Mesothelial cell of epicardium (in vitro differentiated cells): ENCODE data around the gene TAF1A. TPM values are rescaled to one million over a fixed set of nuclear protein-coding genes. Genes with fewer than 3 reads are reported as not detected.

ENCODE experiments used
- DNase-seq, 2 experiments: peaks; one replicate each; pipeline ENCODE4 v3.0.0; 2021; ENCODE audit warnings: low spot score in 2 of 2; ENCODE audit not compliant: unreplicated experiment in 2 of 2
- H3K27ac Mint-ChIP-seq: 2 replicates; pipeline ENCODE4 v1.8.0; 2021; ENCODE audit warnings: mixed read lengths
- H3K27me3 Mint-ChIP-seq: 2 replicates; pipeline ENCODE4 v1.8.0; 2021; ENCODE audit warnings: low read depth, mixed read lengths
- H3K36me3 Mint-ChIP-seq: 2 replicates; pipeline ENCODE4 v1.8.0; 2021; ENCODE audit warnings: mixed read lengths
- H3K4me1 Mint-ChIP-seq: 2 replicates; pipeline ENCODE4 v1.8.0; 2021; ENCODE audit warnings: mixed read lengths
- H3K4me3 Mint-ChIP-seq: 2 replicates; pipeline ENCODE4 v1.8.0; 2021; ENCODE audit warnings: mild to moderate bottlenecking, moderate library complexity, mixed read lengths
- H3K9me3 Mint-ChIP-seq: 2 replicates; pipeline ENCODE4 v1.8.0; 2021; ENCODE audit warnings: mixed read lengths
- total RNA-seq: library from RNA; stranded (reverse); gene quantifications from 3 replicates; pipeline ENCODE4 v1.2.1, GENCODE V29; 2021
- TF ChIP-seq, protein P1 (sequence below): fragments of 200-600 bp; sonication (generic); IDR thresholded peaks from one replicate; pipeline ENCODE4 v1.5.0; 2021; ENCODE audit warnings: antibody characterized with exemption; ENCODE audit not compliant: unreplicated experiment

Gene TAF1A
- total RNA-seq, 1 donor from 2014 or later: 15.6 TPM

DNA sequence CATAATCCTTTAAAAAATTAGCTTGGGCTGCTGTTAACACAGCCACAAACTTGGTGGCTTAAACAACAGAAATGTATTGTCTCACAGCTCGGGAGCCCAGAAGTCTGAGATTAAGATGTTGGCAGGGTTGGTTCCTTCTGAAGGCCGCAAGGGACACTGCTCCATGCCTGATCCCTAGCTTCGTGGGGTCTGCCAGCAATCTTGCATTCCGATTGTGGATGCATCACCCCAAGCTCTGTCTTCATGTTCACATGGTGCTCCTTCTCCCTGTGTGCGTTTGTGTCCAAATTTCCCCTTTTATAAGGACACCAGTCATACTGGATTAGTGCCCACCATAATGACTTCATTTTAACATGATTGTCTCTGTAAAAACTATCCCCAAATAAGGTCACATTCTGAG, 36.9 kb downstream of the TAF1A start:
- H3K27me3 Mint-ChIP-seq: peaks cover 6% of the 10 kb centered on the region
- peaks cover 3% of the 10 kb centered on the region for H3K9me3 Mint-ChIP-seq
- TF ChIP-seq, protein P1, sequence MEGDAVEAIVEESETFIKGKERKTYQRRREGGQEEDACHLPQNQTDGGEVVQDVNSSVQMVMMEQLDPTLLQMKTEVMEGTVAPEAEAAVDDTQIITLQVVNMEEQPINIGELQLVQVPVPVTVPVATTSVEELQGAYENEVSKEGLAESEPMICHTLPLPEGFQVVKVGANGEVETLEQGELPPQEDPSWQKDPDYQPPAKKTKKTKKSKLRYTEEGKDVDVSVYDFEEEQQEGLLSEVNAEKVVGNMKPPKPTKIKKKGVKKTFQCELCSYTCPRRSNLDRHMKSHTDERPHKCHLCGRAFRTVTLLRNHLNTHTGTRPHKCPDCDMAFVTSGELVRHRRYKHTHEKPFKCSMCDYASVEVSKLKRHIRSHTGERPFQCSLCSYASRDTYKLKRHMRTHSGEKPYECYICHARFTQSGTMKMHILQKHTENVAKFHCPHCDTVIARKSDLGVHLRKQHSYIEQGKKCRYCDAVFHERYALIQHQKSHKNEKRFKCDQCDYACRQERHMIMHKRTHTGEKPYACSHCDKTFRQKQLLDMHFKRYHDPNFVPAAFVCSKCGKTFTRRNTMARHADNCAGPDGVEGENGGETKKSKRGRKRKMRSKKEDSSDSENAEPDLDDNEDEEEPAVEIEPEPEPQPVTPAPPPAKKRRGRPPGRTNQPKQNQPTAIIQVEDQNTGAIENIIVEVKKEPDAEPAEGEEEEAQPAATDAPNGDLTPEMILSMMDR: no peak
- peaks cover 10% of the 10 kb centered on the region for H3K36me3 Mint-ChIP-seq
- H3K27ac Mint-ChIP-seq: no peak overlapping the region
- H3K4me1 Mint-ChIP-seq: peaks cover 6% of the 10 kb centered on the region
- H3K4me3 Mint-ChIP-seq: no peak overlapping the region
- DNase-seq: no peak

DNA sequence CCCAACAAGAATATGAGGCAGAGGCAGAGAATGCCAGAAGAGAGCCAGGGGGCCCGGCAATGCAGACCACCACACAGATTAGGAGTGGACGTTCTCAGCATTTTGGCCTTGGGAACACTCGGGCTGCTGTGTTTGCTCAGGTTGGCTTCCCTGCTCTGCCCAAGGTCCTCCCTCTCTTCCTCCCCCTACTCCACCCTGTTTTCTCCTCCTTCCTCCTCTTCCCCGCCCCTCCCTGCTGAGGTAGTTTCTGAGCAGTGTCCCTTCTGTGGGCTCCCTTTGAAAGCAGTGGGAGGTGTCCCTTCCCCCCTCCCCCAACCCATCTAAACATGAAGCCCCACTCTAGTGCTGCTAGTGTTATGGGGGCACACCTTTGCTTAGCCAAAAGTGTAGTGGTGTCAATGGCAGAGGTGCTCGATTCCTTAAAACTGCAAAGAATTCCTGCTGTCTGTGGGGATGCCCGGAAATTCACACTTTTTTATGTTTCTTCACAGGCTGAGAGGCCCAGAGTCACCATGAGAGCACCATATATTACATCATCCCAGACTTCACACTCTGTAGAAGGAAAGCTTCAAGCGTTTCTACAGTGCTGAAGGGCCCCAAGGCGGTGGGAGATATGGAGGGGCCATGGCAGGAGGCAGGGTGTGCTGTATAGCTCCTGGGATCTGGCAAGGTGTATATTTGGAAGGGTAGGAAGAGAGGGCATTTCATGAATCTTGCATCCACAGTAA, 41.6 kb downstream of the TAF1A start, which contains the start of gene HHIPL2:
HHIPL2 (minus strand) TSS at position 161 of the 728 bp plus-strand sequence; CDS start at position 101, 60 bp downstream.
- Mint-ChIP-seq H3K4me1 (peaks cover 28% of the 10 kb centered on the region), H3K9me3 (peaks cover 3% of the 10 kb centered on the region), H3K27me3 (peaks cover 9% of the 10 kb centered on the region), H3K27ac (no peak within 1 kb of the TSS), H3K36me3 (no peaks in the 10 kb centered on the region), H3K4me3 (no peak within 1 kb of the TSS)
- TF ChIP-seq, protein P1: no peak
- no peak for DNase-seq

DNA sequence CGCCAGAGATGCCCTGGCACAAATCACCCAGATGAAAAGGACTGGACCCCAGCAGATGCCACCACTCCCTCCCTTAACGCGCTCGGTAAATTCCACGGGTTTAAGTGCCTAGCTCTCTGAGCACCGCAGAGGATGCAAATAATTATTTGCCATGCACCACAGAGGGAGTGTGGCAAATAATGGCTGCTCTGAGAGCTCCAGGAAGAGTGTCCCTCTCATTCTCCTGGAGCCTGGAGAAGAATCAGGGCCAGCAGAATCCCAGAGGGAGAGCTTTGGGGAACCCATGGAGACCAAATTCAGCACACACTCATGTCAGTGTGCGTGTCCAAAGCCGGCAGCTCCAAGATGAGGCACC, 42.5 kb downstream of the TAF1A start:
- TF ChIP-seq, protein P1: no peak
- no peaks in the 10 kb centered on the region for H3K36me3 Mint-ChIP-seq
- H3K9me3 Mint-ChIP-seq: peaks cover 3% of the 10 kb centered on the region
- H3K27me3 Mint-ChIP-seq: peaks cover 9% of the 10 kb centered on the region
- DNase-seq: no peak
- no peak overlapping the region for H3K27ac Mint-ChIP-seq
- H3K4me3 Mint-ChIP-seq: no peak overlapping the region
- H3K4me1 Mint-ChIP-seq: peaks cover 28% of the 10 kb centered on the region

DNA sequence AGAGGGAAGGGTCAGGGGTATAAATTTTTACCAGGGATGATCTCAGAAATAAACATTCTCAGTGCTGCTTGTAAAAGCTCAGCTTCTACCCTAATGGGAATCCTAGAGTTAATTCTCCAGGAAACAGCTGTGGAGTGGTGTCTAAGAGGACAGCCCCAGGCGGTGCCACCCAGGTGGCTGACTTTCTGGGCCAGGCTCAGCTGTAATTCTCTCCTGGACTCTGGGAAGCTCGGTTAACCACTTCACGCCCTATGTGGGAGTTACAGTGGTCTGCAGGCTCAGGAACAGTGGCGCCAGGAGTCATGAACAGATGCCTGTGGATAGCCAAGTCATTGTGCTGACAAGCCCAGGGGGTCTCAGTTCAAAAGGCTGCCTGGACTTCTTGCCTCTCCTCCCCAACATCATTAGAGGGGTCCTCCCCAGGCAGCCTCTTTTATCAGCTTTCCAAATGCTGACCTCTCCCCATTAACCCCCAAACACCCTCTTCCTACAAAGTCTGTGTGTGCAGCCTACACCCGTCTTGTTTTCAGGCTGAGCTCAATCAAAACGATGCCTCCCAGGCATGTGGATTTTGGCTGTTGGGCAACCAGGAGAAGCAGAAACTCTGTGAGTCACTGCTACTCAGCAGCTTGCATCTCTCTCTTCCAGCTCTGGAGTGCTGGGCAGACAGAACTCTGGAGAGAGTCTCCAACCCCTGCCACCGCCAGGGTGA, 43.0 kb downstream of the TAF1A start:
- Mint-ChIP-seq H3K36me3 (no peaks in the 10 kb centered on the region), H3K4me1 (peaks cover 28% of the 10 kb centered on the region), H3K9me3 (peaks cover 3% of the 10 kb centered on the region), H3K27ac (no peak overlapping the region), H3K27me3 (peaks cover 9% of the 10 kb centered on the region), H3K4me3 (no peak overlapping the region)
- no peak for DNase-seq
- TF ChIP-seq, protein P1: no peak

DNA sequence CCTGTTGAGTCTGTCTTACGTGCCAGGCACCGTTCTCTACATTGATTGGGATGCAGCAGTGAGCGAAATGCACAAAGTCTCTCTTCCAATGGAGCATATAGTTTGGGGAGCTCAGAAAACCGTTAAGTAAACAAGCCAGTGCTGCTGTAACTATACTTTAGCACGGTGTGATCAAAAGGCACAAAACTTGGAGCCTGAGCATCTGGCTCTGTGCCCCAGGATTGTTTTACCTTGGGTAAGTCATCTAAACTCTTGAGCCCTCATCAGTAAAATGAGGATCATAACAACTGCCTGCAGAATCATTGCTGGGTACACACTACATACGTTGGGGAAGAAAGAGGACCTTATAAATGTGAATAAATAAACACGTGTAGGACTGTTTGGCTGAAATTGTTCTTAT, 43.6 kb downstream of the TAF1A start:
- DNase-seq: no peak
- Mint-ChIP-seq H3K4me3 (no peak overlapping the region), H3K27ac (no peak overlapping the region), H3K4me1 (peaks cover 28% of the 10 kb centered on the region), H3K9me3 (peaks cover 3% of the 10 kb centered on the region), H3K36me3 (no peaks in the 10 kb centered on the region), H3K27me3 (peaks cover 9% of the 10 kb centered on the region)
- TF ChIP-seq, protein P1: no peak
